HG02870 (cell line): Measurements from ENCODE around the gene NLK.
"Not testable (repeated sequence)": the region's sequence is repeated elsewhere in the genome, so short reads cannot be mapped to it uniquely, and the experiment has no call there.

Source experiments
- ATAC-seq: cut with Tn5 transposase; IDR thresholded peaks from one replicate; pipeline ENCODE4 v1.9.1; 2021; ENCODE audit warnings: mild to moderate bottlenecking, moderate library complexity; ENCODE audit not compliant: unreplicated experiment

The NLK gene

GRCh38 chr17:28071891-28072606, 29.6 kb downstream of the NLK start:
- no peak for ATAC-seq

- no peak for ATAC-seq
Measured at GRCh38 chr17:28072936-28073533, 30.6 kb downstream of the NLK start.

DNA sequence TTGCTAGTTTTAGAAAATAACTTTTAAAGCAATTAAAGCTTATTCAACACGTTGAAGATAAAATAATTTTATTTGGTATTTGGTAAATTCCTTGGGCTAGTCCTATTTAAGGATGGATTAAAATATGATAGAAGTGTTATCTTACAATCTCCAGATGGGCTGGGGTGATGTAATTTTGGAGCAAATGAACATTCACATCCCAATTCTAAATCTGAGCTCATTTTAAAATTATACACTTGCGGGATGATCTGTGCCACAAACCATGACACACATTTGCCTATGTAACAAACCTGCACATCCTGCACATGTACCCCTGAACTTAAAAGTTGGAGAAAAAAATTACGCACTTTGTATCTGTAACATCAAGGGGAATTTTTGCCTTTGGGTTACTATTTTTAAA, 31.5 kb downstream of the NLK start:
- ATAC-seq = no peak

GRCh38 chr17:28076144-28076543, 33.7 kb downstream of the NLK start:
- no peak for ATAC-seq

GRCh38 chr17:28077140-28077539, 34.7 kb downstream of the NLK start:
- not testable (repeated sequence) for ATAC-seq

- ATAC-seq = no peak
Measured at GRCh38 chr17:28078341-28079229, 36.1 kb downstream of the NLK start.

GRCh38 chr17:28081467-28081866, 39.0 kb downstream of the NLK start:
- ATAC-seq = no peak

- ATAC-seq = no peak
Measured at GRCh38 chr17:28085766-28086165, 43.3 kb downstream of the NLK start.

GRCh38 chr17:28086519-28086918, 44.0 kb downstream of the NLK start:
- no peak for ATAC-seq

GRCh38 chr17:28087743-28088142, 45.3 kb downstream of the NLK start:
- no peak for ATAC-seq

DNA sequence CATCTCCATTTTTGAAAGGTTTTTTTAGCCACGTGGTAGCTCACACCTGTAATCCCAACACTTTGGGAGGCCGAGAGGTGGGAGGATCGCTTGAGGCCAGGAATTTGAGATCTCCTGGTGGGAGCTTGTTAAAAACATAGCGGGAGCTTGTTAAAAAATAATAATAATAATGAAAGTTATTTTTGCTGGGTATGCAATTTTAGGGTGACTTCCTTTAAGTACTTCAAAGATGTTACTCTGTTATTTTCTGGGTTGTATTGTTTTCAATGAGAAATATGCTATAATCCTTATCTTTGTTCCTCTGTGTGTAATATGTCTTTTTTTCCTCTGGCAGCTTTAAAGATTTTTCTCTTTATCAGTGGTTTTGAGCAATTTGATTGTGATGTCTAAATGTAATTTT, 48.1 kb downstream of the NLK start:
- no peak for ATAC-seq

DNA sequence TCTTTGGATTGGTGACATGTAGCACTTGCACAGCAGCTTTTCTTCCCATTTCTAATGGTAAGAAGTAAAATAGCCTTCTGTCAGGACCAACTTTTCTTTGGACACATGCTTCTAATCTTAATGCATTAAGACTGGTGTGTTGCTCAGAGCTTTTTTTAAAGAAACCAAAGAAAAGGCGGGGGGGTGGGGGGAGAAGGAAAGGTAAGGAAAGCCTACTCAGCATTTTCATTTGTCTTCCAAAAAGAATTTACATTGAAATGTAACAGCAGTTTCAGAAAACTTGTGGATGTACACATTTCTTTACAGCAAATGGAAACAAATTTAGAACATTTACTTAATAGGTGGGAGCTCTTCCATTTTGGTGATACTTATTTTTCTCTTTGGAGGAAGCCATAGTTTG, 49.6 kb downstream of the NLK start:
- ATAC-seq = no peak

DNA sequence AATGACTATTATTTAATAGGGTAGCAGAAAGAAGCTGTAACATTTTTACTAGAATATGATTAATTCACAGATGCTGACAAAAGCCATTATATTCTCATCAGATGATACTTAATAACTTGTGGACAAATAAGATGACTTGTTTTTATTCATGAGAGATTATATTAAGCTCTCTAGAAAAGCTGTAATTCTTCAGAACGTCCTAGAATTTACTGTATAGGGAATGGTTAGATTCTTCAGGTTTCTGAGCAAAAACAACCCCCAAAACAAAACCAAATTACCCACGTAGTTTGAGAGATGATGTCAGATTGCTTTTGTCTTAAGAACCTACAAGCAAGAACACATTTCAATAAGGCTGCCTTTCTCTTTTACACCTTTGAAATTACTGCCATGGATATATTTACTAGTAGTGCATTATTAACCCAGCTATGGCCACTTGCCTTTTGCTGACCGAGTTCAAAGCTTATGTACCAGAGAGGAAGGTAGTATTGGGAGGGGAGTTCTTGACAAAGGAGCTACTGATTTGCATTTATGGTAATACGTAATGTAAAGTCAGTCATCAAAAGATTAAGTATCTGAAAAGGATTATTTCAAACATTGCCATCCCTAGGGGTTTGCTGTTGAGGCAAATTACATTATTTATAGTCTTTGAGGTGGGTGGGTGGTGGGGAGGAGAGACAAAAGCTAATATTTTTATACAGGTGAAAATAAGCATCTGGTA, 51.7 kb downstream of the NLK start:
- no peak for ATAC-seq

DNA sequence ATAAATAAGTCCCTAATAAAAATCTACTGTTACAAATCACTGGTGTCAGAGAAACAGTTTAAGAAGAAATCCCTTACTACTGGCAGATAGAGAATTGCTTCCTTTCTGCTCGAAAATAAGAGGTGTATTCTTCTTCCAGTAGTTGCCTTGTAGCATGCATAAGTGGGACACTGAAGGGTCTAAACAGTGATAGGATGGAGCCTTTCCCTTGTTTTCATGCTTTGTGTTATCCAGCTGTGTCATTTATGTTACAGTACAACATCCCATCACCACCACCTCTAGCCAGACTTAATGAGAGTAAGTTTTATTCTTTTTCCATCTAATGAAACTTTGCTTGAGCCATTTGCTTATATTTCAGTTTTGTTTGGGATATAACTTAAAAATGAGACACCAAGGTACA, 54.3 kb downstream of the NLK start:
- no peak for ATAC-seq

DNA sequence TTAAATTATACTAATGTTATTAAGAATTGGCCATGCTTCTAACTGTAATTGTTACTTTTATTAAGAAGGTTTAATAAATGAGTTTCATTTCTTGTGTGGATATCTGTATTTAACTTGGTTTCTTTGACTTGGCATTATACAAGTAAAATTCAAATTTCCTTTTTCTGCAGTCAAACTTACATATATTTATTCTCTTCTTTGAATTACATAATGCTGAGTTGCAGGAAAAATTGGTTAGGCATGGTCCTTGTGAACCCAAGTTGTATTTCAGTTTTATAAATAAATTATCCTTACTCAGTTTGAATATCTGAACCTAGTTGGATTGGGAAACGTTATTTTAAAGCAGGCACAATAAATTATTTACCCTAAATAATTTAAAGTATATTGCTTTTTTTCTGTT, 54.8 kb downstream of the NLK start:
- no peak for ATAC-seq

DNA sequence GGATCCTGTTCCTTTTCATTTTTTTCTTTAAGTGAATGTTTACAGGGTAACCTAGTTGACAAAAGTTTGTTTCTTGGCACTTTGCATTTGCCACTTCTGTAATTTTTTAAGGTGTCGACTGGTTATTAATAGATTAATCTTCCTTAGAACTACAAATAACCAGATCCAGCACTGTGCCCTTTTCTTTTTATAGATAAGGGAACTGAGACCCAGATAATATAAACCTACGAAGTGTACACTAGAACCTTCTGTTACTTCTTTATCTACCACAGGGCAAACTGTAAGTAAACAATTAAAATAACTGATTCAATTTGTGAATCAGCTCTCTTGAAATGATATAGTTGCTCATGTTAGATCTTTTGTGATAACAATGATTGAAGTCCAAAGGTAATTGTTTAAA, 55.4 kb downstream of the NLK start:
- no peak for ATAC-seq

DNA sequence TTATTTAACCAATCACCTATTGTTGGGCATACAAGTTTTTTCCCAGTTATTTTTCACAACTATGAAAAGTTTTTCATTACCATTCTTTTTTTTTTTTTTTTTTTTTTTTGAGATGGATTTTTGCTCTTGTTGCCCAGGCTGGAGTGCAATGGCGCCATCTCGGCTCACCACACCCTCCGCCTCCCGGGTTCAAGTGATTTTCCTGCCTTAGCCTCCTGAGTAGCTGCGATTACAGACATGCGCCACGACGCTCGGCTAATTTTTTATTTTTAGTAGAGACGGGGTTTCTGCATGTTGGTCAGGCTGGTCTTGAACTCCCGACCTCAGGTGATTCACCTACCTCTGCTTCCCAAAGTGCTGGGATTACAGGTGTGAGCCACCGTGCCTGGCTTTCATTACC, 56.1 kb downstream of the NLK start:
- ATAC-seq = not testable (repeated sequence)

- no peak for ATAC-seq
Measured at GRCh38 chr17:28100251-28100650, 57.8 kb downstream of the NLK start.

DNA sequence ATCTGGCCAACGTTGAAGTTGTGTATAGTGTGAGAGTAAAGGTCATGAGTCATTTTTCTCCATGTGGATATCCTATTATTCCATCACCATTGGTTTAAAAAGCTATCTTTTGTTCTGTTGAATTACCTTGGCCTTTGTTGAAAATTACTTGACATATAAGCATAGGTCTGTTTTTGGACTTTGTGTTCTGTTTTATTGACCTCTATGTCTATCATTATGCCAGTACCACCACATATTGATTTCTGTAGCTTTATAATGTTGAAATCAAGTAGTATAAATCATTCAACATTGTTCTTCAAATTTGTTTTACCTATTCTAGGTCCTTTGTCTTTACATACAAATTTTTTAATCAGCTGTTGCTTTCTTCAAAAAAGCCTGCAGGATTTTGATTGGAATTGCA, 58.5 kb downstream of the NLK start:
- ATAC-seq = no peak

DNA sequence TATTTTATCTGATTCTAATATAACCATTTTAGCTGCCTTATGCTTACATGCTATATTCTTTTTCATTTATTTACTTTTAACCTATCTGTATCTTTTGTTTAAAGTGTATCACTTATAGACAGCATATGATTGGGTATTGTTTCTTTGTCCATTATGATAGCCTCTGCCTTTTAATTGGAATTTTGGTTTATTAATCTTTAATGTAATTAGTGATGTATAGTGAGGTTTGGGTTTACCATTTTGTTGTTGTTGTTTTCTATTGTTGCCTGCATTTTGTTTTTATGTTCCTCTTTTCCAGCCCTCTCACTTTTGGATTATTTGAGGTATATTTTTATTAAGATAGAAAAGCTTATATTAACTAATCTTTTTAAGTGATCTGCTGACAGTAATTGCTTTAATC, 59.4 kb downstream of the NLK start:
- ATAC-seq = no peak

GRCh38 chr17:28105501-28105900, 63.0 kb downstream of the NLK start:
- ATAC-seq = no peak
